Mesenteric fat pad (tissue), 1 donor: ENCODE data around the gene BRME1. TPM values are rescaled to one million over a fixed set of nuclear protein-coding genes. Genes with fewer than 3 reads are reported as not detected.

Experiments used
- DNase-seq: peaks from one replicate; pipeline ENCODE4 v3.0.0-alpha.2; 2020; ENCODE audit warnings: low spot score
- long read RNA-seq: library from polyadenylated mRNA; unstranded; transcript quantifications from one replicate; pipeline ENCODE4 v2.0.0, GENCODE V29; 2020
- total RNA-seq: library from RNA; stranded (reverse); fragmentation: NEBNext Ultra II Directional; extraction: Animal tissue kit (Norgen Biotek cat#: 25700); gene quantifications from one replicate; pipeline ENCODE4 v1.2.1, GENCODE V29; 2021
- donor health status: DM: yes; HTN: yes; CAD: no.

The BRME1 gene
- total RNA-seq = 0.67 TPM
- long read RNA-seq = 0 reads

- DNase-seq = peak; percentile 99
Observed at GRCh38 chr19:13905634-13906520, at the start of gene BRME1, which contains the start of gene CC2D1A. TSS of gene BRME1 (minus strand) at chr19:13906117. CDS start at chr19:13904892, 1,225 bp downstream. TSS of gene CC2D1A (plus strand) at chr19:13906201. CDS start at chr19:13906442, 241 bp downstream.

GRCh38 chr19:13954185-13954584 lies 48.3 kb upstream of the BRME1 start:
- DNase-seq = no peak

DNA sequence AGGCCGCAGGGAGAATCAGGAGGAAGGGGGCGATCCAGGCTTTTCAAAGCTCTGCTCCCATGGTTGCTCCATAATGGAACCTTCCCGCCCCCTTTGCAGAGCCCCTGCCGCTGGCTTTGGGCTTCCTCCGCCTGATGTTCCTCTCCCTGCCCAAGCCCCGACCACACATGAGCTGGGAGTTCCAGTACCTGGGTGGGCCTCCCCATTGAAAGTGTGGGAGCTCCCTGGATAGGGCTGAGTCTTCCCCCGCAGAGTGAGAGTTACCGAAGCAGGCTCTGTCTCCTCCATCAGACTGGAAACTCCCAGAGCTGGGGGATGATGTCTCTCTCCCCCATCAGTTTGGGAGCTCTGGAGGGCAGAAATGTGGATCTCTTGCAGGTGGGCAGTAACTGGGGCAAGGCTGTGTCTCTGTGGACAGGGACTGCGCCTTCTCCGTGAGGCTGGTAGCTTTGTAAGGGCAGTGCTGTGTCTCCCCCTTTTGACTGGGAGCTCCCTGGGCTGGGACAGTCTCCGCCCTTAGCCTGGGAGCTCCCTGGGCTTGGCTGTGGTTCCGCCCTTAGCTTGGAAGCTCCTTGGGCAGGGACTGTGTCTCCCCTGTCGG lies 47.1 kb upstream of the BRME1 start:
- DNase-seq = no peak

GRCh38 chr19:13952154-13952930 lies 46.4 kb upstream of the BRME1 start, which contains the start of gene DCAF15:
TSS of gene DCAF15 (plus strand) at chr19:13952509. CDS start at chr19:13952513, 4 bp downstream.
- DNase-seq = peak; percentile 99

GRCh38 chr19:13951799-13952153 lies 45.9 kb upstream of the BRME1 start:
- no peak for DNase-seq

GRCh38 chr19:13951043-13951442 lies 45.1 kb upstream of the BRME1 start:
- DNase-seq = no peak

- DNase-seq = no peak
Observed at GRCh38 chr19:13946414-13946813, 40.5 kb upstream of the BRME1 start.

DNA sequence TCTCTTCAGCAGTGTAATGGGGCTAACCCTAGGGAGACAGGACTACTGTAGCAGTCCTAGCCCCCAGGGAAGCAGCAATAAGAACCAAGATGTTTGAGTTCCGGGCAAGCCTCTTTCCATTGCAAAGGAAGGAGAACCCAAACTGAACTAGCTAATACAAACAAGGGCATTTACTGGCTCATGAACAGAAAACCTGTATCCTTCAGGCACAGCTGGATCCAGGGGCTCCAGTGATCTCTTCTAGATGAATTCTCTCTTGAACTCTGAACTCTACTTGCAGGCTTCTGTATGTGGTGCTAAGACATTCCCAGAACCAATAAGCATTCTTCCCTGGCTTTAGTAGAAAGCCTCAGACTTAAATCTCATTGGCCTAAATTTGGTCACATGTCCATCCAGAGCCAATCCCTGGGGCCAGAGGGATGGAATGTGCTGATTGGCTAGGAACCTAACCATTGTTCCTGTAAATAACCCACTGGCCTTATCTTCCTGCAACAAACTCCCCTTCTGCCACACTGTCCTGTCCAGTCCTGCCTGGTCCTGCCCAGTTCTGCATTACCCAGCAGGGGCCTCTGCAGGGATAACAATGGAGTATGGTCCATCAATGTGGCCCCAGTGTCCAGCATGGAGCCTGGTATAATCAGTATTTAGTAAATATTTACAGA lies 36.2 kb upstream of the BRME1 start:
- no peak for DNase-seq

GRCh38 chr19:13938301-13939064 lies 32.6 kb upstream of the BRME1 start, which contains the start of gene PODNL1:
TSS of gene PODNL1 (minus strand) at chr19:13938417. CDS start at chr19:13938181, 236 bp downstream.
- no peak for DNase-seq

DNA sequence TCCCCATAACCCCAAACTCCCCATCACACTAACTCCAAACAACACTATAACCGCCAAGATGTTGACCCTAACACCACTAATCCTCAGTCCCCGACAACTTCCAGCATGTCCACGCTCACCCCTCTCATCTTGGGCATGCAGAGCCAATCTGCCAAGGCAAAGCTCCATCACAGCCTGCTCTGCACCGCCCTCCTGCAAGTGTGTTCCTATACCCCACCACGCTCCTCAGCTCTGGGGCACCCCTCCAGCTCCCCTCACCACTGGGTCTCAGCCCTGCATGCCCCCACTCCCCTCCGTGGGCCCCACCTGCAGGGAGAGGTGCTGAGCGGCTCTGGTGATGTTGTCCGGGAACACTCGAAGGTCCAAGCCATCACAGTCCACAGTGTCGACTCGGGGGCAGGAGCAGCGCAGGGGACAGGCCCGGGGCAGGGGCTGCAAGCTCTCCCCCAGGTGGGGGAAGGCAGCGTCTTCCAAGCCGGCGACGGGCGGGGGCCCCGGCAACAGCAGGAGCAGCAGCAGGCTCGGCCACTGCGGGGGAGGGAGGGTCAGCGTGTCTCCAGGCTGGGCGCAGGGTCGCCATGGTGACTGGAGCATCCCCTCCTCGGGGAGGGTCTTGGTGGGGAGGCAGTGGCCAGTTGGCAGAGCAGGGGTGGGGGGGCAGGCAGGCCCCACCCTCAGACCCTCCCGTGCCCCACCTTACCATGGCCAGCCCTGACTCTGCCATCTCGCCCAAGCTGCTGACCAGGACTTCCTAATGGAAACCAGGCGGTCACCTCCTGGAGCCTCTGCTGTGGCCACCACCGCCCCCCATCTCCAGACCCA lies 31.8 kb upstream of the BRME1 start:
- no peak for DNase-seq

DNA sequence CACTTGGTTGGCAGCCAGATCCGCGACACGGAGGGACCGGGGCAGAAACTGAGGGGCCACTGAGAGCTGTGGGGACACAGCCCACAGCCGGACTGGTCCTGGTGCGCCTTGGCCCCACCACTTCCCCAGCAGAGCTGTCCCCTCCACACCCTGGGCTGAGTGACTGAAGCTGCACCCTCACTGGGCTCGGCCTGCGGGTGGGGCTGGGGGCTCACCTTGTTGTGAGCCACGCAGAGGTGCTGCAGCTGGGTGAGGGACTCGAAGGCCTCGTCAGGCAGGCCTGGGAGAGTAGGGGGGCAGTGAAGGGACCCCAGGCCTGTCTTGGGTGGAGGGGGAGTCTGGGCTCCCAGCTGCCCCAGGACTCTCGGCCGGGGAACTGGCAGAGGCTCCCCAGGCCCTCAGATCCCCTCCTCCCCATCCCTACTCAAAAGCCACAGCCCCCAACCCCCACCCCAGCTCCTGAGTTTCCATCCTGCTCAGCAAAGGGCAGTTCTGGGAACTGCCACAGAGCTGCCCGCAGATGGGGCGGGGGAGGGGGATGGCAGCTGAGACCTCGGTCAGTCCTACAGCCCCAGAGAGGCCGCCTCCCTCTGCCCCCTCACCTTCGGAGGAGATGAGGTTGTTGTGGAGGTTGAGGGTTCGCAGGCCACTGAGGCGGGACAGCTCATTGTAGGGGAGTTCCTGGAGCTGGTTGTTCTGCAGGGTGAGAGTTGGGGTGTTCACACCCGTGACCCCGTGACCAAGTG lies 30.0 kb upstream of the BRME1 start:
- no peak for DNase-seq

- no peak for DNase-seq
Observed at GRCh38 chr19:13934785-13935109, 28.8 kb upstream of the BRME1 start.

DNA sequence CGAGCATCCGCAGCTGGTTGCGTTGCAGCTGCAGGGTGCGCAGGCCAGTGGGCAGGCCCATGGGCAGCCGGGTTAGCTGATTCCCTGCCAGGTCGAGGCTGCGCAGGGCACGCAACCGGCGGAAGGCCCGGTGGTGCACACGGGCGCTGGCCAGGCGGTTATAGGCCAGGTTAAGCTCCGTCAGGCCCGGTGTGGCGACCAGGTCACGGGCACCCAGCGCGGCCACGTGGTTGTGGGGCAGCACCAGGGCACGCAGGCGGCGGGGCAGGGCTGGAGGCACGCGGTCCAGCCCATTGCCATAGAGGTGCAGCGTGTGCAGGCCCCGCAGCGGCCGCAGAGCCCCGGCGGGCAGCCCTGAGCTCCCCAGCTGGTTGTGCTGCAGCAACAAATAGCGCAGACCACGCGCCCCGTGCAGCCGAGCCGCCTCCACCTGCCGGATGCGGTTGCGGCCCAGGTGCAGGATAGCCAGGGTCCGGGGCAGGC lies 27.0 kb upstream of the BRME1 start:
- no peak for DNase-seq

GRCh38 chr19:13932149-13932637 lies 26.3 kb upstream of the BRME1 start:
- no peak for DNase-seq

DNA sequence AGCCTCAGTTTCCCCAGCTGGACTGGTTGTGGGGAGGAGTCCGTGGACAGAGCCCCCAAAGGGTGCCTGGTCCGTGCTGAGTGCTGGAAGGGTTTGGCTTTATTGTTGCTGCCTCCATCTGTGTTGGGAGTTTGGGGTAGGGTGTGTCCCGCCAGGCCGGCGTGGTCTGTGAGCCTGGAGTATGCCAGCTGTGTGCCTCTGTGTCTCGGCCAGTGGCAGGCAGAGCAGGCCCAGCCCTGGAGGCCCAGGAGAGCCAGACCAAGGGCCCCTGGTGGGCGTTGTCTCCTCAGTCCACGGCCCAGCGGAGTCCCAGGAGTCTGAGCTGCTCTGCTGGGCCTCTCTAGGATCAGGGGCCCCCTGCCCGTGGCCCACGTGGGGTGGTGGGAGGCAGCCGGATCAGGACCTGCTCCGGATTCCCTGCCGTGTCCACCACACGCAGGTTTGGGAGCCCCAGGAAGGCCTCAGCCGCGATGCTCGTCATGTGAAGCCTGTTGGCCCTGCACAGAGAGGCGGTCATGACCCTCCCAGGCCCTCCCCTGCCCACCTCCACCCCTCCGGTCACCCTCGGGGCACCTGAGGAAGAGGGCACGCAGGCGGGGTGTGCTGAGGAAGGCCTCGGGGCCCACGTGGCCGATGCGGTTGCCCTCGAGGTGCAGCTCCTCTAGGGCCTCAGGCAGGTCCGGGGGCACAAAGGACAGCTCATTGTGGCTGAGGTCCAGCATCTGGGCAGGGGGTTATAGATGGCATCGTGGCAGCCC lies 25.7 kb upstream of the BRME1 start:
- DNase-seq = no peak

GRCh38 chr19:13930402-13930801 lies 24.5 kb upstream of the BRME1 start:
- no peak for DNase-seq

DNA sequence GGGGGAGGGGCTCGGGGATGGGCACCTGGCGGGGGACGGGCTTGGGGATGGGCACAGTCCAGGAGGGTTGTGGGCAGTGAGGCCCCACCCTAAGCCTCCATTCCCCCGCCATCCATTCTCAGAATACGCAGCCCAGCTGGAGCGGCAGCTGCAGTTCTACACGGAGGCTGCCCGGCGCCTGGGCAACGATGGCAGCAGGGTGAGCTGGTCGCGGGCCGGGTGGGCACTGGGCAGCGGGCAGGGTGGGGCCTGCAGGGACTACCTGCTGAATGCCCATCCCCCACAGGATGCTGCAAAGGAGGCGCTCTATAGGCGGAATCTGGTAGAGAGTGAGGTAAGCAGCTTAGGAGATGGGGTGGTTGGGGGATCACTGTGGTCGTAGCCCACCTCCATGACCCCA lies 24.0 kb upstream of the BRME1 start:
- no peak for DNase-seq

- DNase-seq = no peak
Observed at GRCh38 chr19:13929340-13929739, 23.4 kb upstream of the BRME1 start.
